Measurements from ENCODE around the gene CC2D1A.
A peak's percentile ranks its signal among the peaks of the same experiment; 100 is the strongest.

Gene CC2D1A

GRCh38 chr19:13880059-13881043, 25.6 kb upstream of the CC2D1A start:
- peak; percentile 99 for DNase-seq

DNA sequence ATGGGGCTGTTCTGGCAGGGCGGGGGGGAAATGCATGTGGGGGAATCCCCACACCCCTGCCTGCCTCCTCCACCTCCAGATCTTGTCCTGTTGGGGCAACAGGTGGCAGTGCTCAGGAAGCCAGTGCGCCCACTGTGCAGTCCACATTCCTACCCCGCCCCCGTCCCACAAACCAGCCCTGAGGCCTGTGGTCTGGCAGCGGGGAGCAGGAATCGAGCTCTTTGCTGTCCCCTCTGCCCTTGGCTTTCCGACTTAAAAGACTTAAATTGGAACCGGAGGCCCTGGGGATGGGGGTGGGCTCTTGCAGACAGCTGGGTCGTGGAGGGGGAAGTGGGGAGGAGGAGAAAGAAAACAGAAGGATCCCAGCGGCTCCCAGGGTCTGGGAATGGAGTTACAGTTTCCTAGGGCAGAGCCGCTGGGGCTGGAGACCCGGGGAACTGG, 24.7 kb upstream of the CC2D1A start:
- DNase-seq, result no peak

DNA sequence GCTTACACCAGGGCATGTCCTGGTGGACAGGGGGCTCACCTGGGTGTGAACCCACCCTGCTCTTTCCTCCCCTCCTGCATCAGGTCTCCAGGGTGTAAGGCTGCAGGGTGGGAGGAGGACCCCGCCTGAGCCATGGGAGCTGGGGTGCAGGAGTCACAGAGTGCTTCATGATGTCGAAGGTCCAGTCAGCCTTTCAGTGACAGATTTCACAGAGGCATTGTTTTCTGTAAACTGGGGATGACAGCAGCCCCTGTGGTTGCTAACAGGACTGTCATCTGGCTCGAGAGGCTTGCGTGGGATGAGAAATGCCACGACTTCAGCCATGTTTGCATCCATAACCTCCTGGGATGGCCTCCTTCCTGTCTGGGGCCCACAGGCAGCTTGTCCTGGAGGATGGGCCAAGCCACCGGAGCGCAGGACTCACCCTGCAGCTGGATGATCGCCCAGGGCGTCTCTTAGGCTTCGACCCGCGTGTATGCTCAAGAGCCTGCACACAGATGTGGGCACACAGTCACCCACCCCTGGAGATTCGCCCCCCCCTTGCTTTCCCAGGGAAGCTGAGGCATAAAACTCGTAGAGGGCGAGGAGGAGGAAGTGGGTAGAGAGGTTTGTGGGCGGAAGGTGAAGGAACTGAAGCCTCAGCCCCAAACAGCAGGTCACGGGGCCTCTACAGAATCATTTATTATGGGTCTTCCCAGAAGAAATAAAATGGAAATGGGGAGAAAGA, 24.1 kb upstream of the CC2D1A start:
- DNase-seq, result peak; percentile 26

GRCh38 chr19:13882419-13882795, 23.6 kb upstream of the CC2D1A start:
- DNase-seq, result no peak

DNA sequence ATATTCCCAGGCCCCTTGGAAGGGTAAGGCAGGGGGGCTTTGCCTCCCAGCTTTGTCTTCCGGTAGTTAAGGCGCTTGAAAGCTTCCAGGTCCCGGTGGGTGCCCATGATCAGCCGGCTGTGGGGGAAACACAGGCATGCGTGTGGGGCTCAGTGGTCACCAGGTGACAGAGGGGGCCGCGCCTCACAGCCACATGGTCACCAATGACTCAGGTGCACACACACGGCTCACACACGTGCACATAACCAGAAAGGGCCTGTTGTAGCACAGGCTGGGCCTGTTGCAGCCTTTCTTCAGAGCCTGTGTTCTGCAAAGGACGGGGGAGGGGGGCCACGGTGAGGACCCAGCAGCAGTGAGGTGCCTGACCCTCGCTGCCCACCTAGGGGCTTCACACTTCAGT, 23.2 kb upstream of the CC2D1A start:
- DNase-seq, result no peak

DNA sequence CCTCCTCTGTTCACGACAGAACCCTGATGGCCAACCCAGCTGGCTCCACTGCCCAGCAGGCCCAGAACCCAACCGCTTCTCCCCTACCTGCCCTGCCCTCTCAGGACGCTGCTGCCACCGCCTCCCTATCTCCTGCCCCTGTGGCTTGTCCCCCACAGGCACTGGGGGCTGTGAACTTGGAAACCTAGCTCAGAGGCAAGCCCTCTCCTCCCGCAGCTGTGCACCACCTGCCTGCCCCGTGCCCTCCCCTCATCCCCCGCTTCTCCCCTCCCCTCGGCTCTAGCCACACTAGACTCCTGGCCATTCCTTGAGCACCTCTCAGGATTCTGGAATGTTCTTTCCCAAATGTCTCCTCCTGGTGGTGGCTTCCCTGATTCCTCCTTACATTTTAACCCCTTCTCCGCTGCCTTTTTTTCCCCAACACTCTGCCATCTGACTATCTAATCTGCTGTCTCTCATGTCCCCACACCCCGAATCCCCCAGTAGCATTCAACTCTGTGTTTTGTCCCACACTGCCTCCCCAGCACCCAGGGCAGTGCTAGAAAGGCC, 22.4 kb upstream of the CC2D1A start:
- no peak for DNase-seq

GRCh38 chr19:13884726-13885591, 21.0 kb upstream of the CC2D1A start:
- DNase-seq, result no peak

DNA sequence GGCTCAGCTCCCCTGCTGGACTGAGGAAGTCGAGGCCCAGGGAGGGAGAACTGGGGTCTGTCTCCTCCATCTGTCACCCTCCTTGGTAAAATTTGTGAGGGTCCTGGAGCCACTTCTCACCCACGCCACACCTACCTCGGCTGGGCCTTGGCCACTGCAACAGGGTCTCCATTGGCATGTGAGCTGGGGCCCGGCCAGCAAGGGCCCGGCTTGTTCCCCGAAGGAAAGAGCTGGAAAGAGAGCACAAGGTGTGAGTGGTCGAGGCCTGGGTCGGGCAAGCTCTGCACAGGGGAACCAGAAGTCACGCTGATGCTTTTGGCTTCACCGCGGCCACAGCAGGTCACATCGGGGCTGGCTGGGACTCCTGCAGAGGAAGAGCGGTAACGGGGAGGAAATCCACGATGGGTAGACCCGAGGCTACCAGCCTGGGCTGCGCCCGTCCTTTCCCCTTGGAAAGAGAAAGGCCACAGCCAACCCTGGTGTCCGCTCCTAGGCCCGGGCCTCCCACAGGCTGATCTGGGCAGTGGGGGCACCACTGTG, 20.1 kb upstream of the CC2D1A start:
- no peak for DNase-seq

- no peak for DNase-seq
Observed at GRCh38 chr19:13887018-13887436, 19.0 kb upstream of the CC2D1A start.

GRCh38 chr19:13887517-13887916, 18.5 kb upstream of the CC2D1A start:
- no peak for DNase-seq

DNA sequence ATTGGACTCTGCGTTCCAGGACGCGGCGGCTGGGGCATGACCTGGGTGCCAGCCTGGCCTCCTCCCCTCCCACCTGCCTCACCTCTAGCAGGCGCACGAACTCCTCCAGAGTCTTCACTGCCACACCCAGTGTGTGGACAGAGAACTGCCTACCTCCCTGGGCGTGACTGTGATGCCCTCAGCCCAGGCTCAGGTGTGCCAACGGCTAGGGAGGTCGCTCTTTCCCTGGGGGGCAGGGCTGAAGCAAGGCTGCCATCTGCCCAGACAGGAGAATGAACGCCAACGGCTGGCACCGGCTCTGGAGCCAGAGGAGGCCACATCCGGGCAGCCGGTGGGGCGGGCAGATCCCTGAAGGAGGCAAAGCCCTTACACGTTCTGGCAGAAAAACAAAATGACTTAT, 17.7 kb upstream of the CC2D1A start:
- no peak for DNase-seq

DNA sequence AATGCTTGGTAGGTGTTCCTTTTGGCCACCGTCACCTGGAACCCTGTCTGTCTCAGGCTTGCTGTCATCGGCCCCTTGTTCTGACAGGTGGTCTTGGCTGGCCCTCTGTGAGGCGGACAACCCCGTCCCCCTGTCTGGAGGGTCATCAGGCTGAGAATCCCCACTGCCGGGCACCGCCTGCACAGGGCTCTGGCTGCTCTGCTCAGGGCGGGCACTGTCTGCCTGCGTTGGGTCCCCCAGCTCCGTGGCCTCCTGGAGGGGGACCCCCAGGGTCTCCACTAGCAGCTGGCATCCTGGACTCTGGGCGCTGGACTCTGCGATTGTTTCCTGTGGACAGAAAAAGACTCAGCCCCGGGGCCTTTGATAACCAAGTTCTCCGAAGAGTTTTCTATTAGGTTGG, 15.9 kb upstream of the CC2D1A start:
- DNase-seq, result no peak

DNA sequence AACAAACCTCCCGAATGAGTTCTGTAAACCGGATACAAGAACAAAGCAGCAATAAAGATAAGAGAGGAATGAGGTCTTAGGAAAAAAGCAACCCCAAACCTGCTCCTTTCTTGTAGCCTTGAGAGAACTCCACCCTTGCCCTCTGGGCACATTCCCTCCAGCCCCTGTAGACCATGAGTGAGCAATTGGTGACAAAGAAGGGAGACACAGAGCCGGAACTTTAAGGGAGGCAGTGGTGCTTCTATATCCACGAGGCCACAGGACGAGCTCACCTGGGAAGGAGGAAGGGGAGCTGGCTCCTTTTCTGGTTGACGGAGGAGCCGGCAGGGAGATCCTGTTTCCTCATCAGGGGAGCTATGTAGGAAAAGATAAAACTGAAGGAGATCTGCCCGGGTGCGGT, 13.1 kb upstream of the CC2D1A start:
- DNase-seq, result no peak

- DNase-seq, result no peak
Observed at GRCh38 chr19:13894552-13894951, 11.4 kb upstream of the CC2D1A start.

DNA sequence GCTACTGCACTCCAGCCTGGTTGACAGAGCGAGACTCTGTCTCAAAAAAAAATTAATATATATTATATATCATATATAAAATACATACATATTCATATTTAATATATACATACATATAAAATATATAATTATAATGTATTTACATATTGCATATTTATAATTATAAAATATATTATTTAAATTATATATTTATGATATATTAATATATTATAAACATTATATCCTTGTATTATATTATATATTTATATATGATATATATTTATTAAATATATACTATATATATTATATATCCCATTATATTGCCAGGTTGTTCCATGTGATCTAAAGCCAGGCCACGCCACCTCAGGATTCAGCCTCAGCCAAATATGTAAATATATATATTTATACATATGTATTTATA, 9.8 kb upstream of the CC2D1A start:
- no peak for DNase-seq

GRCh38 chr19:13899393-13899792, 6.6 kb upstream of the CC2D1A start:
- no peak for DNase-seq

- no peak for DNase-seq
Observed at GRCh38 chr19:13899912-13900584, 6.0 kb upstream of the CC2D1A start.

- no peak for DNase-seq
Observed at GRCh38 chr19:13902993-13903555, 2.9 kb upstream of the CC2D1A start.

- peak; percentile 40 for DNase-seq
Observed at GRCh38 chr19:13906521-13906904, 512 bp downstream of the CC2D1A start.

- no peak for DNase-seq
Observed at GRCh38 chr19:13906910-13907309, 909 bp downstream of the CC2D1A start.

- DNase-seq, result no peak
Observed at GRCh38 chr19:13908674-13909073, 2.7 kb downstream of the CC2D1A start.

DNA sequence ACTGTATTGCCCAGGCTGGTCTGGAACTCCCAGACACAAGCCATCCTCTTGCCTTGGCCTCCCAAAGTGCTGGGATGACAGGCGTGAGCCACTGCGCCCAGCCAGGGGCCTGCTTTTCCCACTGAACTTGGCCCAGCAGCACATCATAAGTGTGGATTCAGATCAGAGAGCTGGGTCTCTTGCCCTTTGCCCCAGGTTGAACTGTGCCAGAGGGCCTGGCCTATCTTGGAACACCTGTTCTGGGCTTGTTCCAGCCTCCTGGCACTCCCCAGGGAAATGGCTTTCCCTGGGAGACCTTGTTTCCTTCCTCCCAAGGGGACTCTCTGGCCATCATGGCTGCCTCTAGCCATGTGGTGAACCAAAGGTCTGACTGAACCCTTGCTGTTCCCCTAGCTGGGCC, 3.4 kb downstream of the CC2D1A start:
- no peak for DNase-seq
